Hepatocyte (in vitro differentiated cells): ENCODE results near the gene BMAL2. TPM values are rescaled to one million over a fixed set of nuclear protein-coding genes. Genes with fewer than 3 reads are reported as not detected.
A peak's percentile ranks its signal among the peaks of the same experiment; 100 is the strongest.

Experiments used
- DNase-seq: peaks from one replicate; pipeline ENCODE4 v3.0.0-alpha.2; 2016; ENCODE audit warnings: low spot score
- H2AFZ ChIP-seq: fragments of 200-600 bp; sonication (generic); 2 replicates; pipeline ENCODE4 v1.6.0; 2016; ENCODE audit warnings: antibody characterized with exemption, mild to moderate bottlenecking
- H3K27ac ChIP-seq: fragments of 200-600 bp; sonication (generic); 2 replicates; pipeline ENCODE4 v1.5.1; 2016; ENCODE audit warnings: mild to moderate bottlenecking
- H3K27me3 ChIP-seq: fragments of 200-600 bp; sonication (generic); 2 replicates; pipeline ENCODE4 v1.6.1; 2016
- H3K36me3 ChIP-seq: fragments of 200-600 bp; sonication (generic); replicated peaks from 2 replicates; pipeline ENCODE4 v1.5.1; 2016; ENCODE audit warnings: low read depth; ENCODE audit not compliant: insufficient read depth
- H3K4me1 ChIP-seq: fragments of 200-600 bp; sonication (generic); 2 replicates; pipeline ENCODE4 v1.5.1; 2016; ENCODE audit warnings: mild to moderate bottlenecking, moderate library complexity; ENCODE audit not compliant: insufficient read depth
- H3K4me2 ChIP-seq: fragments of 200-600 bp; sonication (generic); 2 replicates; pipeline ENCODE4 v1.6.0; 2016
- H3K4me3 ChIP-seq: fragments of 200-600 bp; sonication (generic); 2 replicates; pipeline ENCODE4 v1.5.1; 2016; ENCODE audit warnings: mild to moderate bottlenecking
- H3K79me2 ChIP-seq: fragments of 200-600 bp; sonication (generic); 2 replicates; pipeline ENCODE4 v1.6.0; 2017; ENCODE audit warnings: mild to moderate bottlenecking
- H3K9me2 ChIP-seq: fragments of 200-600 bp; sonication (generic); replicated peaks from 2 replicates; pipeline ENCODE4 v1.6.0; 2017; ENCODE audit warnings: mild to moderate bottlenecking; ENCODE audit not compliant: insufficient read depth
- H3K9me3 ChIP-seq: fragments of 200-600 bp; sonication (generic); 2 replicates; pipeline ENCODE4 v1.5.1; 2016; ENCODE audit warnings: low read depth, mild to moderate bottlenecking
- H4K20me1 ChIP-seq: fragments of 200-600 bp; sonication (generic); 2 replicates; pipeline ENCODE4 v1.6.0; 2016; ENCODE audit warnings: mild to moderate bottlenecking; ENCODE audit not compliant: insufficient read depth, poor library complexity, severe bottlenecking
- EZH2 ChIP-seq: fragments of 200-600 bp; sonication (generic); IDR thresholded peaks from 2 replicates; pipeline ENCODE4 v1.6.1; 2016; ENCODE audit warnings: antibody characterized with exemption, mild to moderate bottlenecking, borderline replicate concordance
- EZH2phosphoT487 ChIP-seq: fragments of 200-600 bp; sonication (generic); IDR thresholded peaks from one replicate; pipeline ENCODE4 v1.6.1; 2018; ENCODE audit warnings: antibody characterized with exemption, mild to moderate bottlenecking, low read depth, moderate library complexity; ENCODE audit not compliant: unreplicated experiment, severe bottlenecking
- WGBS: methylation state at CpG from one replicate; pipeline ENCODE4 v1.1.6; 2016; ENCODE audit warnings: low lambda C conversion rate; ENCODE audit errors: missing lambda C conversion rate; 5-methylcytosine and 5-hydroxymethylcytosine counted together
- polyA plus RNA-seq: library from polyadenylated mRNA; unstranded; fragments of >200 nt; fragmentation: Nextera tagmentation; extraction: Ambion mirVana; gene quantifications from 2 replicates; pipeline ENCODE4 v1.2.1, GENCODE V29; 2016
- total RNA-seq: library from RNA; depleted of rRNA; stranded (reverse); fragments of >200 nt; gene quantifications from 2 replicates; pipeline ENCODE4 v1.2.3, GENCODE V29; 2014
- TF ChIP-seq, protein P1 (sequence below): fragments of 200-600 bp; sonication (generic); IDR thresholded peaks from 2 replicates; pipeline ENCODE4 v1.5.1; 2016; ENCODE audit warnings: antibody characterized with exemption, mild to moderate bottlenecking; ENCODE audit not compliant: poor library complexity

The BMAL2 gene
- total and polyA plus RNA-seq, 2 experiments from 2014 or later, result 1.1 to 5.2 TPM

GRCh38 chr12:27324530-27324929 is 8.1 kb upstream of the BMAL2 start:
- H3K4me3 ChIP-seq, result no peak overlapping the region
- no peaks in the 10 kb centered on the region for H3K36me3 ChIP-seq
- no peak for DNase-seq
- H3K4me1 ChIP-seq, result no peaks in the 10 kb centered on the region
- no peaks in the 10 kb centered on the region for H3K9me2 ChIP-seq
- TF ChIP-seq, protein P1, sequence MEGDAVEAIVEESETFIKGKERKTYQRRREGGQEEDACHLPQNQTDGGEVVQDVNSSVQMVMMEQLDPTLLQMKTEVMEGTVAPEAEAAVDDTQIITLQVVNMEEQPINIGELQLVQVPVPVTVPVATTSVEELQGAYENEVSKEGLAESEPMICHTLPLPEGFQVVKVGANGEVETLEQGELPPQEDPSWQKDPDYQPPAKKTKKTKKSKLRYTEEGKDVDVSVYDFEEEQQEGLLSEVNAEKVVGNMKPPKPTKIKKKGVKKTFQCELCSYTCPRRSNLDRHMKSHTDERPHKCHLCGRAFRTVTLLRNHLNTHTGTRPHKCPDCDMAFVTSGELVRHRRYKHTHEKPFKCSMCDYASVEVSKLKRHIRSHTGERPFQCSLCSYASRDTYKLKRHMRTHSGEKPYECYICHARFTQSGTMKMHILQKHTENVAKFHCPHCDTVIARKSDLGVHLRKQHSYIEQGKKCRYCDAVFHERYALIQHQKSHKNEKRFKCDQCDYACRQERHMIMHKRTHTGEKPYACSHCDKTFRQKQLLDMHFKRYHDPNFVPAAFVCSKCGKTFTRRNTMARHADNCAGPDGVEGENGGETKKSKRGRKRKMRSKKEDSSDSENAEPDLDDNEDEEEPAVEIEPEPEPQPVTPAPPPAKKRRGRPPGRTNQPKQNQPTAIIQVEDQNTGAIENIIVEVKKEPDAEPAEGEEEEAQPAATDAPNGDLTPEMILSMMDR, result no peak
- no peak for TF ChIP-seq EZH2phosphoT487
- no peak for TF ChIP-seq EZH2
- H4K20me1 ChIP-seq, result no peaks in the 10 kb centered on the region
- no peaks in the 10 kb centered on the region for H3K9me3 ChIP-seq
- no peaks in the 10 kb centered on the region for H3K79me2 ChIP-seq
- H3K4me2 ChIP-seq, result no peak overlapping the region
- H2AFZ ChIP-seq, result no peak overlapping the region
- H3K27me3 ChIP-seq, result no peaks in the 10 kb centered on the region
- H3K27ac ChIP-seq, result no peak overlapping the region

- Histone ChIP-seq H3K4me3 (no peak overlapping the region), H2AFZ (no peak overlapping the region), H3K9me2 (no peaks in the 10 kb centered on the region), H4K20me1 (no peaks in the 10 kb centered on the region), H3K27ac (peak overlapping the region; percentile 64), H3K9me3 (no peaks in the 10 kb centered on the region), H3K4me2 (peak overlapping the region; percentile 94), H3K36me3 (no peaks in the 10 kb centered on the region), H3K79me2 (no peaks in the 10 kb centered on the region), H3K4me1 (peaks cover 15% of the 10 kb centered on the region), H3K27me3 (peaks cover 8% of the 10 kb centered on the region)
- TF ChIP-seq, protein P1, result no peak
- no peak for TF ChIP-seq EZH2phosphoT487
- TF ChIP-seq EZH2, result no peak
- WGBS, result 25% methylated on average over 1 of the region's 1 CpG
- no peak for DNase-seq
Measured at GRCh38 chr12:27330846-27331245, 1.8 kb upstream of the BMAL2 start.

DNA sequence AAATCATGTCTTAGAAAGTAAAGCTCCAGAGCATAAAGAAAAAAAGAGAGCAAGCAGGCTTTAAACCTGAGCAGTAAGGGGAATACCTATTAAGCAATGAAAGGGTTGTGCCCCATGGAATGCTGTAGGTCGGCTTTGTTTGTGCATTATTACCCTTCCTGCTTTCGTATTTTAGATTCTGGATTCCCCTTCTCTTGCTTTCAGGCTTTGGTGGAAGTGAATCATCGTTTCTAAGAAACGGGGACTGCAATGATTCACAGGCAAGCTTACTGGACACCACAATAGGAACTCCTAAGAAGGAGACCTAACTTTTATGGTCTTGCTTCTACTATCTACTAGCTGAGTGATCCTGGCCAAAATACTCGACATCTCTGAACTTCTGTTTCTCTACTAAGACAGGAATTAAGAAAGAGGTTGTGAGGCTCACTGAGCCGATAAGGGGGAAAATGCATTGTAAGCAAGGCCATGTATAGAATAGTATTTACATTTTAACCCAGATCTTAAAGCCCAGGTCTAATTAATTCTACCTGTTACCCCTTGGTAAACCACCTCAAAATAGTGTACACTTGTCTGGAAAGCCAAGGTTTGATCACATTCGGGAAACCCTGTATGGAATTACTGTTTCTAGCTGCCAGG is 1.2 kb upstream of the BMAL2 start:
- peak overlapping the region; percentile 94 for H3K4me2 ChIP-seq
- no peaks in the 10 kb centered on the region for H3K9me2 ChIP-seq
- DNase-seq, result peak; percentile 67
- 49% methylated on average over 7 of the region's 7 CpGs for WGBS
- TF ChIP-seq, protein P1, result no peak
- TF ChIP-seq EZH2 (no peak), EZH2phosphoT487 (no peak)
- H4K20me1 ChIP-seq, result no peaks in the 10 kb centered on the region
- H3K27ac ChIP-seq, result peak overlapping the region; percentile 78
- H3K4me3 ChIP-seq, result no peak overlapping the region
- peaks cover 8% of the 10 kb centered on the region for H3K27me3 ChIP-seq
- H2AFZ ChIP-seq, result no peak overlapping the region
- no peaks in the 10 kb centered on the region for H3K36me3 ChIP-seq
- no peaks in the 10 kb centered on the region for H3K79me2 ChIP-seq
- H3K4me1 ChIP-seq, result peaks cover 15% of the 10 kb centered on the region
- H3K9me3 ChIP-seq, result no peaks in the 10 kb centered on the region

DNA sequence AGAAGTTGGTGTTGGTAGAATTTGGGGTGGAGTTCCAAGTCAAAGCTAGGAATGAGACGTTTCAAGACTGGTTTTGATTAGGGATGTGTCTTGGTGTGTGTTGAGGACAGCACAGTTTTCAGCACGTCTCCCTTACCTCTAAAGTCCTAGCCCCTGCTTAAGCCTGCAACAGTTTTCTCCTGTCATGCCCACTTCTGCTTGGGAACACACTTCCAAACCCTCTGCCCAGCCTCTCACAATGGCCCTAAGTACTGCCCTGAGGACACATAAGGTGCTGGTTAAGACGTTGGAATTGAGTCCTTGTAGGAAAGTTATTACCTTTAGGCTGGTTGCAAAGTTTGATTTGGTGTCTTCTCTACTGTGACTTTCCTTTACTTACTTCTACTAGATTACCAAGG is 710 bp upstream of the BMAL2 start:
- Histone ChIP-seq H4K20me1 (no peaks in the 10 kb centered on the region), H3K79me2 (no peaks in the 10 kb centered on the region), H3K9me3 (no peaks in the 10 kb centered on the region), H3K27me3 (peaks cover 8% of the 10 kb centered on the region), H3K4me2 (peak overlapping the region; percentile 94), H3K4me3 (no peak overlapping the region), H3K36me3 (no peaks in the 10 kb centered on the region), H2AFZ (peak overlapping the region; percentile 71), H3K9me2 (no peaks in the 10 kb centered on the region), H3K27ac (peak overlapping the region; percentile 78), H3K4me1 (peaks cover 15% of the 10 kb centered on the region)
- DNase-seq, result no peak
- WGBS, result 42% methylated on average over 3 of the region's 3 CpGs
- TF ChIP-seq EZH2 (no peak), EZH2phosphoT487 (no peak)
- TF ChIP-seq, protein P1, result no peak
